KMS-11 (cell line): Measurements from ENCODE around the gene MYBPC3.
A peak's percentile ranks its signal among the peaks of the same experiment; 100 is the strongest.

ENCODE experiments used
- H2AFZ ChIP-seq: fragments of 200-600 bp; sonication (generic); 2 replicates; pipeline ENCODE4 v1.6.1; 2016; ENCODE audit warnings: antibody characterized with exemption, mixed run types, low read depth
- H3K27ac ChIP-seq: fragments of 200-600 bp; sonication (generic); 2 replicates; pipeline ENCODE4 v1.6.1; 2016; ENCODE audit warnings: mild to moderate bottlenecking, mixed run types
- H3K27me3 ChIP-seq: fragments of 200-600 bp; sonication (generic); 2 replicates; pipeline ENCODE4 v1.6.1; 2017; ENCODE audit warnings: mild to moderate bottlenecking, low read depth, mixed run types, moderate library complexity; ENCODE audit not compliant: insufficient read depth
- H3K36me3 ChIP-seq: fragments of 200-600 bp; sonication (generic); 2 replicates; pipeline ENCODE4 v1.6.1; 2017; ENCODE audit warnings: mild to moderate bottlenecking, mixed run types; ENCODE audit not compliant: insufficient read depth
- H3K4me1 ChIP-seq: fragments of 200-600 bp; sonication (generic); 2 replicates; pipeline ENCODE4 v1.6.1; 2016; ENCODE audit warnings: mild to moderate bottlenecking, low read depth, mixed run types; ENCODE audit not compliant: poor library complexity, severe bottlenecking
- H3K4me2 ChIP-seq: fragments of 200-600 bp; sonication (generic); 2 replicates; pipeline ENCODE4 v1.7.0; 2016; ENCODE audit warnings: mild to moderate bottlenecking, mixed run types
- H3K4me3 ChIP-seq: fragments of 200-600 bp; sonication (generic); IDR thresholded peaks from 2 replicates; pipeline ENCODE4 v1.6.1; 2017; ENCODE audit warnings: low read depth, low read length, mixed read lengths; ENCODE audit not compliant: insufficient read depth
- H3K79me2 ChIP-seq: fragments of 200-600 bp; sonication (generic); 2 replicates; pipeline ENCODE4 v1.6.1; 2016; ENCODE audit warnings: low read depth, mixed run types; ENCODE audit not compliant: insufficient read depth
- H3K9ac ChIP-seq: fragments of 200-600 bp; sonication (generic); 2 replicates; pipeline ENCODE4 v1.6.1; 2016; ENCODE audit warnings: mild to moderate bottlenecking, mixed run types
- H4K20me1 ChIP-seq: fragments of 200-600 bp; sonication (generic); 2 replicates; pipeline ENCODE4 v1.6.1; 2016; ENCODE audit warnings: mild to moderate bottlenecking, mixed run types; ENCODE audit not compliant: insufficient read depth
- CTCF ChIP-seq: fragments of 200-600 bp; sonication (generic); conservative IDR thresholded peaks from 2 replicates; pipeline ENCODE4 v1.6.1; 2017; ENCODE audit warnings: low read depth, mild to moderate bottlenecking, antibody characterized with exemption, low read length, moderate library complexity, mixed read lengths

MYBPC3 gene

GRCh38 chr11:47352556-47352955 is at the start of gene MYBPC3:
MYBPC3 (minus strand) TSS chr11:47352702; CDS start chr11:47352647, 55 bp downstream.
- H3K27ac ChIP-seq, result no peak within 1 kb of the TSS
- H3K4me2 ChIP-seq, result no peak within 1 kb of the TSS
- no peaks in the 10 kb centered on the region; the same call in 1 of the 2 replicates for H3K27me3 ChIP-seq
- no peaks in the 10 kb centered on the region for H3K36me3 ChIP-seq
- H3K4me3 ChIP-seq, result no peak within 1 kb of the TSS
- H3K79me2 ChIP-seq, result no peaks in the 10 kb centered on the region
- H3K9ac ChIP-seq, result no peak within 1 kb of the TSS
- no peaks in the 10 kb centered on the region for H4K20me1 ChIP-seq
- no peak within 1 kb of the TSS for H2AFZ ChIP-seq
- TF ChIP-seq CTCF, result no peak
- H3K4me1 ChIP-seq, result no peaks in the 10 kb centered on the region

- peak overlapping the region; percentile 64 for H2AFZ ChIP-seq
- no peak overlapping the region for H3K4me3 ChIP-seq
- H4K20me1 ChIP-seq, result no peaks in the 10 kb centered on the region
- TF ChIP-seq CTCF, result no peak
- no peaks in the 10 kb centered on the region for H3K79me2 ChIP-seq
- no peak overlapping the region for H3K9ac ChIP-seq
- H3K4me1 ChIP-seq, result peaks cover 9% of the 10 kb centered on the region
- H3K36me3 ChIP-seq, result no peaks in the 10 kb centered on the region
- no peaks in the 10 kb centered on the region for H3K27me3 ChIP-seq
- H3K4me2 ChIP-seq, result peak overlapping the region; percentile 76; the same call in 1 of the 2 replicates
- no peak overlapping the region for H3K27ac ChIP-seq
Observed at GRCh38 chr11:47400768-47401279, 48.3 kb upstream of the MYBPC3 start.

GRCh38 chr11:47399860-47400767 is 47.6 kb upstream of the MYBPC3 start:
- Histone ChIP-seq H3K9ac (no peak overlapping the region), H3K27ac (no peak overlapping the region), H3K79me2 (no peaks in the 10 kb centered on the region), H3K4me2 (peak overlapping the region; percentile 76), H2AFZ (peak overlapping the region; percentile 77), H4K20me1 (no peaks in the 10 kb centered on the region), H3K4me3 (no peak overlapping the region), H3K36me3 (no peaks in the 10 kb centered on the region), H3K27me3 (no peaks in the 10 kb centered on the region), H3K4me1 (peaks cover 9% of the 10 kb centered on the region)
- TF ChIP-seq CTCF, result no peak

GRCh38 chr11:47398551-47398950 is 46.0 kb upstream of the MYBPC3 start:
- Histone ChIP-seq H3K4me1 (peaks cover 16% of the 10 kb centered on the region), H3K36me3 (no peaks in the 10 kb centered on the region), H3K79me2 (no peaks in the 10 kb centered on the region), H3K27ac (no peak overlapping the region), H4K20me1 (no peaks in the 10 kb centered on the region), H3K27me3 (no peaks in the 10 kb centered on the region), H3K4me3 (no peak overlapping the region), H2AFZ (no peak overlapping the region), H3K4me2 (no peak overlapping the region), H3K9ac (no peak overlapping the region)
- TF ChIP-seq CTCF, result no peak
